HepG2 (cell line): ENCODE data around the gene LCLAT1. TPM values are rescaled to one million over a fixed set of nuclear protein-coding genes. Genes with fewer than 3 reads are reported as not detected.

Source experiments
- ATAC-seq: fragments of 200-7000 bp; cut with Tn5 transposase; 3 replicates; pipeline ENCODE4 v1.9.1; 2020; ENCODE audit warnings: mild to moderate bottlenecking, moderate library complexity
- BruUV-seq: library from RNA; stranded (reverse); fragments of 400-500 nt; replicated peaks from 2 replicates; lab custom pipeline; 2021; lab: Mats Ljungman, UMichigan
- CTCF ChIA-PET: fragments of 300-600 bp; formaldehyde crosslinking; extraction: SDS; loops from one replicate; lab custom pipeline; 2021; ENCODE audit warnings: low total read pairs, inconsistent platforms, low intra/inter-chr PET ratio; lab: Yijun Ruan, JAX
- POLR2A ChIA-PET: fragments of 350-600 bp; sonication (Branson Sonifier 250); formaldehyde crosslinking; loops from one replicate; lab custom pipeline; 2020; ENCODE audit warnings: antibody characterized with exemption, inconsistent platforms; lab: Yijun Ruan, JAX
- DNase-seq: peaks from one replicate; pipeline ENCODE4 v3.0.0-alpha.2; 2015; ENCODE audit warnings: low spot score
- FAIRE-seq: peaks from 3 replicates; lab custom pipeline; 2011; peaks lifted over from hg19 to GRCh38; lab: Jason Lieb, UNC
- H2AFZ ChIP-seq: one replicate; pipeline ENCODE4 v1.6.1; 2011; ENCODE audit warnings: low read length, inconsistent platforms
- H3K27ac ChIP-seq: fragments of 300-600 bp; 3 replicates; pipeline ENCODE4 v1.8.0; 2011; ENCODE audit warnings: mixed run types, mild to moderate bottlenecking, mixed read lengths, low read length, inconsistent platforms; ENCODE audit not compliant: insufficient read depth; ENCODE audit errors: extremely low read length
- H3K27me3 ChIP-seq, 2 experiments: fragments of 200-600 bp in 1 of 2; 2 replicates in 1 of 2; 3 replicates in 1 of 2; pipeline versions ENCODE4 v1.6.0 to v1.8.0; 2011; ENCODE audit warnings: low read length in 2 of 2, mild to moderate bottlenecking in 2 of 2, moderate library complexity in 2 of 2, inconsistent platforms in 1 of 2; ENCODE audit not compliant: insufficient read depth in 2 of 2, control insufficient read depth in 1 of 2
- H3K36me3 ChIP-seq, 2 experiments: fragments of 200-600 bp in 1 of 2; replicated peaks in 1 of 2; 2 replicates in 1 of 2; 3 replicates in 1 of 2; pipeline versions ENCODE4 v1.5.1 to v1.8.0; 2011; ENCODE audit warnings: low read length in 2 of 2, inconsistent platforms in 1 of 2; ENCODE audit not compliant: insufficient read depth in 2 of 2, control insufficient read depth in 1 of 2
- H3K4me1 ChIP-seq: 2 replicates; pipeline ENCODE4 v1.5.1; 2012; ENCODE audit warnings: low read length, inconsistent platforms; ENCODE audit not compliant: insufficient read depth
- H3K4me2 ChIP-seq: 2 replicates; pipeline ENCODE4 v1.6.0; 2011; ENCODE audit warnings: low read depth, low read length, inconsistent platforms
- H3K4me3 ChIP-seq, 3 experiments: fragments of 200-600 bp in 1 of 3; sonication (generic), shearing (Covaris generic) in 1 of 3; replicated peaks in 1 of 3; 2 replicates each; pipeline ENCODE4 v1.5.1; 2011 to 2016; ENCODE audit warnings: low read length in 3 of 3, inconsistent platforms in 2 of 3, low read depth in 2 of 3, mild to moderate bottlenecking in 2 of 3, control low read depth in 1 of 3, mixed read lengths in 1 of 3; ENCODE audit not compliant: insufficient read depth in 1 of 3
- H3K79me2 ChIP-seq: one replicate; pipeline ENCODE4 v1.6.1; 2011; ENCODE audit warnings: low read length, inconsistent platforms; ENCODE audit not compliant: insufficient read depth
- H3K9ac ChIP-seq: 2 replicates; pipeline ENCODE4 v1.6.0; 2011; ENCODE audit warnings: mild to moderate bottlenecking, low read depth, low read length, inconsistent platforms; ENCODE audit not compliant: insufficient read depth
- H3K9me3 ChIP-seq: 2 replicates; pipeline ENCODE4 v1.5.1; 2012; ENCODE audit warnings: mild to moderate bottlenecking, low read length
- H4K20me1 ChIP-seq: 2 replicates; pipeline ENCODE4 v1.6.0; 2011; ENCODE audit warnings: inconsistent platforms, mild to moderate bottlenecking, low read length, moderate library complexity; ENCODE audit not compliant: insufficient read depth
- HMG20B ChIP-seq: conservative IDR thresholded peaks from 2 replicates; pipeline ENCODE4 v1.6.1; 2016; ENCODE audit warnings: missing genetic modification reagents, missing compliant biosample characterization
- ISX ChIP-seq: sonication (generic); formaldehyde crosslinking; conservative IDR thresholded peaks from 2 replicates; pipeline ENCODE4 v1.5.0; 2020; ENCODE audit warnings: missing genetic modification reagents
- LRRFIP1 ChIP-seq: sonication (generic); formaldehyde crosslinking; conservative IDR thresholded peaks from 2 replicates; pipeline ENCODE4 v1.4.0; 2020; ENCODE audit warnings: missing genetic modification reagents
- MIER2 ChIP-seq: IDR thresholded peaks from 2 replicates; pipeline ENCODE4 v1.6.1; 2016; ENCODE audit warnings: missing biosample characterization, missing genetic modification reagents
- SNRNP70 ChIP-seq: fragments of 200-400 bp; formaldehyde crosslinking; IDR thresholded peaks from 2 replicates; pipeline ENCODE4 v1.6.1; 2017; ENCODE audit warnings: mild to moderate bottlenecking, low read depth, low read length, moderate library complexity
- ZKSCAN8 ChIP-seq: IDR thresholded peaks from 2 replicates; pipeline ENCODE4 v1.6.1; 2016; ENCODE audit warnings: borderline replicate concordance, missing genetic modification reagents, missing compliant biosample characterization
- ZNF691 ChIP-seq: sonication (generic); formaldehyde crosslinking; IDR thresholded peaks from 2 replicates; pipeline ENCODE4 v1.4.0; 2020; ENCODE audit warnings: missing genetic modification reagents, low read depth, mild to moderate bottlenecking, borderline replicate concordance
- WGBS: methylation state at CpG from one replicate; pipeline ENCODE4 v1.1.6; 2017; ENCODE audit warnings: low lambda C conversion rate; 5-methylcytosine and 5-hydroxymethylcytosine counted together
- in situ Hi-C: cut with HindIII; loops from 2 replicates; pipeline ENCODE4 v1.10.0; 2017; ENCODE audit warnings: low pct_unique_long_range_greater_than_20kb; ENCODE audit not compliant: extremely low pct_ligation_motif_present
- intact Hi-C: fragments of 100-400 bp; cut with micrococcal nuclease; formaldehyde crosslinking; loops from one replicate; pipeline ENCODE4 v1.10.0; 2022; ENCODE audit not compliant: unreplicated experiment
- polyA plus RNA-seq, 8 experiments: library from polyadenylated mRNA; depleted of rRNA in 3 of 8; stranded (reverse) in 7 of 8; unstranded in 1 of 8; fragments of >200 nt; fragmentation: Illumina TruSeq in 4 of 8; extraction: Trizol in 4 of 8; gene quantifications; 2 replicates each; pipeline versions ENCODE4 v1.2.1 to v1.2.3, GENCODE V29; 2011 to 2016; ENCODE audit warnings: low read depth in 4 of 8, missing spikeins in 1 of 8, mixed read lengths in 1 of 8; ENCODE audit not compliant: insufficient read depth in 1 of 8
- total RNA-seq, 5 experiments: library from RNA; depleted of rRNA; stranded (reverse); fragments of >200 nt; fragmentation: Illumina TruSeq; extraction: Trizol; gene quantifications; 2 replicates each; pipeline ENCODE4 v1.2.3, GENCODE V29; 2016; ENCODE audit warnings: low read depth in 1 of 5
- TF ChIP-seq, protein P1 (sequence below): sonication (generic); formaldehyde crosslinking; conservative IDR thresholded peaks from 2 replicates; pipeline ENCODE4 v1.4.0; 2020; ENCODE audit warnings: missing genetic modification reagents
- TF ChIP-seq, protein P2 (sequence below): sonication (generic); formaldehyde crosslinking; IDR thresholded peaks from 2 replicates; pipeline ENCODE4 v1.8.1; 2022; ENCODE audit warnings: mild to moderate bottlenecking, missing genetic modification reagents

Gene LCLAT1
- total and polyA plus RNA-seq, 2 of the 13 experiments (the other 11 are each of a cell fraction or from before 2014, with no cell fraction given), result 18.0 to 28.0 TPM

DNA sequence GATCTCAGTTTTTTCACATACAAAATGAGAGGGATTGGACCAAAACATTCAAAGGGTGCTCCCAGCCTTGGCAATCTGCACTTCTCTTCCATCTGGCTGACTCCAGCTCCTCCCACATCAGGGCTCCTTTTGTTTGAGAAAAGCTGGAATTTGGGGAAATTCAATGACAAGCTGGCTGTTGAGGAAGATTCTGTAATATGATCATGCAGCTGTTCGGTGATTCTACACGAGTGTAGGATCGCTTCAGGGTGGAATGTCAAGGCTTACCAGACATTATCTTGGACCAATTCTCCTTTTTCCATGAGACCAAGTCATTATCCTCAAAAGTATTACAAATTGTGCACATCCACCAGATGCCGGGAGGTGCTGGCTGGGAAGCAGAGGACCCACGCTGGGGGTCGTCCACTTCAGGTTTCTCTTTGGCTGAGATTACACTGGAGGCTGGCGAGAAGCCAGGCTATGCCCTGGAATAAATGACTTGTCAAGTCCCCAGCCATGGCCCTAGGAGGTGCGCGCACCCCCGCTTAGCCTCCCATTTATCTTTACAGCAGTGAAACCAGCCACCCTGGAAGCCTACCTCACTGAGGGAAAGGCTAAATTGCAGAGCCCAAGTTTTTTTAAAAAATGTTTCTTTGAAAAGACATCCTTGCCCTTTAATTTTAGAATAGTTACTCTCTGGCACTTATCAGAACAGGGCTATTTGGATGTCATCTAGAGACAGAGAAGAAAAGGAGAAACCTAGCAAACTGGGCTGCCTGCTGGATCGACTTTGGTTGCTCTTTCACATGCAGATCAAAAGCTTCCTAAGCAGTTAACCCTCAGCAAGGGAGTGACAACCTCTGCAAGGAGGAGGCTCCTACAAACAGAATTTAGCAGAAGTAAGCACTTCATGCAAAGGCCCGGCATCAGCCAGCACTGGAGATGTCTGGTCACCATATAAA is 42.5 kb upstream of the LCLAT1 start:
- intact Hi-C loops, result no loop called here
- Histone ChIP-seq H4K20me1 (no peaks in the 10 kb centered on the region), H3K27ac (no peak overlapping the region), H3K27me3 (peaks cover 2 to 31% of the 10 kb centered on the region in 2 experiments; a peak in 3 of 5 replicates), H3K4me1 (no peaks in the 10 kb centered on the region), H3K4me2 (no peak overlapping the region), H2AFZ (no peak overlapping the region), H3K79me2 (no peaks in the 10 kb centered on the region), H3K4me3 (no peak overlapping the region), H3K36me3 (no peaks in the 10 kb centered on the region), H3K9me3 (no peaks in the 10 kb centered on the region), H3K9ac (no peak overlapping the region)
- WGBS, result 52% methylated on average over 12 of the region's 12 CpGs
- FAIRE-seq, result no peak
- no peak for DNase-seq
- in situ Hi-C loops, result no loop called here
- POLR2A ChIA-PET, result no interaction called here
- no peak for TF ChIP-seq SNRNP70
- TF ChIP-seq ISX, result no peak
- TF ChIP-seq, protein P1, sequence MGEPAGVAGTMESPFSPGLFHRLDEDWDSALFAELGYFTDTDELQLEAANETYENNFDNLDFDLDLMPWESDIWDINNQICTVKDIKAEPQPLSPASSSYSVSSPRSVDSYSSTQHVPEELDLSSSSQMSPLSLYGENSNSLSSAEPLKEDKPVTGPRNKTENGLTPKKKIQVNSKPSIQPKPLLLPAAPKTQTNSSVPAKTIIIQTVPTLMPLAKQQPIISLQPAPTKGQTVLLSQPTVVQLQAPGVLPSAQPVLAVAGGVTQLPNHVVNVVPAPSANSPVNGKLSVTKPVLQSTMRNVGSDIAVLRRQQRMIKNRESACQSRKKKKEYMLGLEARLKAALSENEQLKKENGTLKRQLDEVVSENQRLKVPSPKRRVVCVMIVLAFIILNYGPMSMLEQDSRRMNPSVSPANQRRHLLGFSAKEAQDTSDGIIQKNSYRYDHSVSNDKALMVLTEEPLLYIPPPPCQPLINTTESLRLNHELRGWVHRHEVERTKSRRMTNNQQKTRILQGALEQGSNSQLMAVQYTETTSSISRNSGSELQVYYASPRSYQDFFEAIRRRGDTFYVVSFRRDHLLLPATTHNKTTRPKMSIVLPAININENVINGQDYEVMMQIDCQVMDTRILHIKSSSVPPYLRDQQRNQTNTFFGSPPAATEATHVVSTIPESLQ (CRISPR knock-in tag), result no peak
- TF ChIP-seq HMG20B (CRISPR knock-in tag), result no peak
- CTCF ChIA-PET, result no interaction called here
- ATAC-seq, result no peak
- no TSS peak for BruUV-seq

- no peak overlapping the region for H3K9ac ChIP-seq
- POLR2A ChIA-PET, result no interaction called here
- H4K20me1 ChIP-seq, result no peaks in the 10 kb centered on the region
- no peaks in the 10 kb centered on the region for H3K4me1 ChIP-seq
- H2AFZ ChIP-seq, result no peak overlapping the region
- DNase-seq (no peak), FAIRE-seq (no peak), ATAC-seq (no peak)
- no TSS peak for BruUV-seq
- WGBS, result 3% methylated on average over 1 of the region's 1 CpG
- no peak overlapping the region for H3K4me3 ChIP-seq
- no peak overlapping the region for H3K27ac ChIP-seq
- peaks cover 0 to 26% of the 10 kb centered on the region in 2 experiments; a peak in 2 of 5 replicates for H3K27me3 ChIP-seq
- H3K9me3 ChIP-seq, result no peaks in the 10 kb centered on the region
- in situ Hi-C loops (no loop called here), intact Hi-C loops (no loop called here)
- no peaks in the 10 kb centered on the region for H3K79me2 ChIP-seq
- CTCF ChIA-PET, result no interaction called here
- H3K4me2 ChIP-seq, result no peak overlapping the region
- no peaks in the 10 kb centered on the region for H3K36me3 ChIP-seq
- TF ChIP-seq MIER2 (CRISPR knock-in tag), result no peak
- TF ChIP-seq ZKSCAN8 (CRISPR knock-in tag), result no peak
- TF ChIP-seq LRRFIP1 (CRISPR knock-in tag), result no peak
- TF ChIP-seq, protein P2, sequence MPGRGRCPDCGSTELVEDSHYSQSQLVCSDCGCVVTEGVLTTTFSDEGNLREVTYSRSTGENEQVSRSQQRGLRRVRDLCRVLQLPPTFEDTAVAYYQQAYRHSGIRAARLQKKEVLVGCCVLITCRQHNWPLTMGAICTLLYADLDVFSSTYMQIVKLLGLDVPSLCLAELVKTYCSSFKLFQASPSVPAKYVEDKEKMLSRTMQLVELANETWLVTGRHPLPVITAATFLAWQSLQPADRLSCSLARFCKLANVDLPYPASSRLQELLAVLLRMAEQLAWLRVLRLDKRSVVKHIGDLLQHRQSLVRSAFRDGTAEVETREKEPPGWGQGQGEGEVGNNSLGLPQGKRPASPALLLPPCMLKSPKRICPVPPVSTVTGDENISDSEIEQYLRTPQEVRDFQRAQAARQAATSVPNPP (CRISPR knock-in tag), result no peak
- no peak for TF ChIP-seq ZNF691 (CRISPR knock-in tag)
Measured at GRCh38 chr2:30405260-30405605, 41.8 kb upstream of the LCLAT1 start.
